DOHH2 (cell line): ENCODE data around the gene ZFYVE26.

Source experiments
- CTCF ChIP-seq: fragments of 200-600 bp; sonication (generic); IDR thresholded peaks from one replicate; pipeline ENCODE4 v1.5.1; 2014; ENCODE audit warnings: antibody characterized with exemption, mild to moderate bottlenecking, low read depth, low read length; ENCODE audit not compliant: poor library complexity, severe bottlenecking
- EZH2phosphoT487 ChIP-seq: fragments of 200-600 bp; sonication (generic); IDR thresholded peaks from 2 replicates; pipeline ENCODE4 v1.6.1; 2017; ENCODE audit warnings: borderline replicate concordance, mild to moderate bottlenecking, antibody characterized with exemption, low read length, moderate library complexity, mixed read lengths

- TF ChIP-seq CTCF = no peak
- TF ChIP-seq EZH2phosphoT487 = no peak
Measured at GRCh38 chr14:67719866-67720265, 96.5 kb downstream of the ZFYVE26 start.
